T-helper 1 cell treated with Interleukin-12 subunit alpha and Interleukin-12 subunit beta and Interleukin-4 antibody, amounts not matched to agents 30 μg/mL and 1 μg/mL, for 36 hours (primary cell): Measurements from ENCODE around the gene TPI1.
"Not testable (repeated sequence)": the region's sequence is repeated elsewhere in the genome, so short reads cannot be mapped to it uniquely, and the experiment has no call there.

Experiments
- H3K27ac Mint-ChIP-seq: one replicate; pipeline ENCODE4 v1.8.0; 2021; ENCODE audit warnings: mild to moderate bottlenecking, mixed read lengths
- H3K27me3 Mint-ChIP-seq: one replicate; pipeline ENCODE4 v1.8.0; 2021; ENCODE audit warnings: low read depth, mixed read lengths
- H3K36me3 Mint-ChIP-seq: one replicate; pipeline ENCODE4 v1.8.0; 2021; ENCODE audit warnings: low read depth, mixed read lengths
- H3K4me1 Mint-ChIP-seq: one replicate; pipeline ENCODE4 v1.8.0; 2021; ENCODE audit warnings: low read depth, mixed read lengths
- H3K4me3 Mint-ChIP-seq: one replicate; pipeline ENCODE4 v1.8.0; 2021; ENCODE audit warnings: mild to moderate bottlenecking, moderate library complexity, mixed read lengths
- H3K9me3 Mint-ChIP-seq: one replicate; pipeline ENCODE4 v1.8.0; 2021; ENCODE audit warnings: mixed read lengths

Gene TPI1

DNA sequence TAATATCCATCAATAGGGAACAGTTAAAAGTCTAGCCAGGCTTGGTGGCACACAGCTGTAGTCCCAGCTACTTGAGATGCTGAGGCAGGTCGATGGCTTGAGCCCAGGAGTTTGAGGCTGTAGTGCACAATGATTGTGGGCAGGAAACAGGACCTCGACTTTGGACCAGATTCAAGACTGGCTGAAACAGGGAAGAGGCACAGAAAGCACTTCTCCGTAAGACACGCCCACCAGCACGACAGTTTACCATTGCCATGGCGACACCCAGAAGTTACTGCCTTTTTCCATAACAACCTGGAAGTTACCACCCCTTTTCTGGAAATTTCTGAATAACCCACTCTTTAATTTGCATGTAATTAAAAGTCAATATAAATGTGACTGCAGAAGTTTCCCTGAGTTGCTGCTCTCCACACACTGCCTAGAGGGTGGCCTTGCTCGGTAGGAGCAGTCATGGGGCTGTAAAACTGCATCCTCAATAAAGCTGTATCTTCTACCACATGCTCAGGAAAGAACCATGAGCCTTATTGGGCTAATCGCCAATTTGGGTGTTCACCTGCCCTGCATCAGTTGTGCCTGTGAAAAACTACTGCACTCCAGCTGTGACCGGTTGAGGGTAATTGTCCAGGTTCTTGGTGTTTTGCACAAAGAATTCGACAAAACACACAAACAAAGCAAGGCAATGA is 32.6 kb downstream of the TPI1 start:
- H3K36me3 Mint-ChIP-seq: no peaks in the 10 kb centered on the region
- H3K27me3 Mint-ChIP-seq: no peaks in the 10 kb centered on the region
- peaks cover 4% of the 10 kb centered on the region for H3K4me1 Mint-ChIP-seq
- no peak overlapping the region for H3K27ac Mint-ChIP-seq
- no peak overlapping the region for H3K4me3 Mint-ChIP-seq
- no peaks in the 10 kb centered on the region for H3K9me3 Mint-ChIP-seq

GRCh38 chr12:6902448-6902847 is 35.1 kb downstream of the TPI1 start:
- Mint-ChIP-seq H3K36me3 (no peaks in the 10 kb centered on the region), H3K27me3 (no peaks in the 10 kb centered on the region), H3K9me3 (no peaks in the 10 kb centered on the region), H3K4me3 (no peak overlapping the region), H3K27ac (no peak overlapping the region), H3K4me1 (peaks cover 4% of the 10 kb centered on the region)

DNA sequence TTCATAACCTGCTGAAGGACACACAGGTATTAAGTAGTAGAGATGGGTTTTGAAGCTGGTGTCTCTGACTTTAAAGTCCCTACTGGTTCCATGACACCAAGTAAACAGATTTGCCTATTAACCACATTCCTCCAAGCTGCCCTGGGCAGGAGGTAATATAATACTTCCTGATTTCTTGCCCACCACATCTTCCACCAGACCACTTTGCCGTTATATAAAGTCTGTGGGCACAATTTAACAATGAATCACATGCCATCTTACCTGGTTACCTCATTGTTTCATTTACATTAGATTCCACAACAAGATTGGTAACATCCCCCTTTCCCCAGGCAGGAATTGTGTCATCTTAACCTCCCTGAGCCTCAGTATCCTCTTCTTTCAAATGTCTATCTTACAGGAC is 36.4 kb downstream of the TPI1 start:
- H3K27me3 Mint-ChIP-seq: no peaks in the 10 kb centered on the region
- H3K4me1 Mint-ChIP-seq: peaks cover 4% of the 10 kb centered on the region
- no peak overlapping the region for H3K4me3 Mint-ChIP-seq
- H3K27ac Mint-ChIP-seq: peak overlapping the region; percentile 8
- no peaks in the 10 kb centered on the region for H3K9me3 Mint-ChIP-seq
- no peaks in the 10 kb centered on the region for H3K36me3 Mint-ChIP-seq

DNA sequence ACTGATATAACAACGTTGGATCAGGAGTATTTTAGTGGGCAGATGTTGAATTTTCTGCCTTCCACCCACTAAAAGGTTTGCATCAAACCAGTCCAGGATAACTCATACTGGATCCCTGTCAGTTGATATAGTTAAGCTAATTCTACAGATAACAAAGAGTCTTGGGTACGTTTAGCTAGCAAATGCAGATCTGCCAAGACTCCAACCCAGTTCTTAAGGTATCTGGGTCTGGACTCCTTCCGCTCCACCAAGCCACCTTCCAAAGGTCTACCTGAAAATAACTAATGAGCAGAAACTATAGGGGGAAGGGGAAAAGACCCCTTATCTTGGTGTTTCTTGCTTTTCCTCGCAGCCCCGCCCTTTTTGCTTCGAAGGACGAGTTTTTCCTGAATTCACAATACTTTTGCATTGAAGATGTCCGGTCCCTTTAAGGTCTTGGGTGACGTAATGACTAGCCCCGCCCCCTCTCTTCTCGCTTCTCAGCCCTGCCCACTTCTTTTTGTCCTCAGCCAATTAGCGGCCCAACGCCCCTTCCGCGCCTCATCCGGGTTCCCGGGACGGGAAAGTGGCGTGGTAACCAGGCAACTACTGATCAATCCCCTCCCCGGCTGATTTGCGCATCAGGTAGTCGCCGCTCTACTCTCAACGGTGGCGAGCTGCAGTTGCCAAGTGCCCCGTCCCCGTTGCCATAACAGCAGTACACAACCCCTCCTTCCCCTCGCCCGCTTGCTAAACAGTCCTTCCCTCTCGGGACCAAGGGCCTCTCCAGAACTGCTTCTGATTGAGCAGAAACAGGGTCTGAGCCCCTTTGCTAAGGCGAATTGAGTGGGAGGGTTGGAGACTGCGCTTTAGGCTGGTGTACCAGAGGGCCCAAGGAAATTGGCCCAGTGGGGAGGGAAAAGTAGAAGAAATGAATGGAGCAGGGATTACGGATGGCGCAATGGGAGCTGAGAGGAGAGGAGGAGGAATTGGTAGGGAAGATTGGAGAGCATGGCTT is 37.2 kb downstream of the TPI1 start, which contains the start of gene LRRC23:
Gene LRRC23, plus strand, starts transcription at position 543 of the 997 bp plus-strand sequence. CDS start 812 bp downstream, outside the sequence.
- peak within 1 kb of the TSS; percentile 8 for H3K27ac Mint-ChIP-seq
- H3K9me3 Mint-ChIP-seq: no peaks in the 10 kb centered on the region

DNA sequence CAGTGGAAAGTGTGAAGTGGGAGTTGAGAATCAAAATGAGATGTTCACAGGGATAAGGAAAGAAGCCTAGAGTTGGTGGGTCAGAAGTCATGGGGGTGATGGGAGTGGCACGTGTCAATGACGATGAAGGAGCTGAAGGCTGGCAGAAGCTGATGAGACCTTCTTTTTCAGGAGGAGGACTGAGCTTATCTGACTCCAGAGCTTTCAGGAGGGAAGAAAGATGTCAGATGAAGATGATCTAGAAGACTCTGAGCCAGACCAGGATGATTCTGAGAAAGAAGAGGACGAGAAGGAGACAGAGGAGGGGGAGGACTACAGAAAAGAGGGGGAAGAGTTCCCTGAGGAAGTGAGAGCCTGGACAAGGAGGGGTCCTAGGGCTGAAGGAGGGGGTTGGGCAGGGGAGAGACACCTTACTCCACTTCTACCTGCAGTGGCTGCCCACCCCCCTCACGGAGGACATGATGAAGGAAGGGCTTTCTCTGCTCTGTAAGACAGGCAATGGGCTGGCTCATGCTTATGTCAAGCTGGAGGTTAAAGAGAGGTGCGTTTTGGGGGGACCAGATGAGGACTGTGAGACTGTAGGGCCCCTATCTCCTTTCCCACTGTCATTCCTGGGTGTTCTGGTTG is 38.2 kb downstream of the TPI1 start:
- H3K27ac Mint-ChIP-seq: no peak overlapping the region
- H3K36me3 Mint-ChIP-seq: no peaks in the 10 kb centered on the region
- H3K4me3 Mint-ChIP-seq: no peak overlapping the region
- peaks cover 4% of the 10 kb centered on the region for H3K4me1 Mint-ChIP-seq
- H3K9me3 Mint-ChIP-seq: no peaks in the 10 kb centered on the region
- no peaks in the 10 kb centered on the region for H3K27me3 Mint-ChIP-seq

More for the DNA sequence above, 37.2 kb downstream of the TPI1 start, which contains the start of gene LRRC23:
- Mint-ChIP-seq H3K4me1 (peaks cover 4% of the 10 kb centered on the region), H3K4me3 (no peak within 1 kb of the TSS), H3K27me3 (no peaks in the 10 kb centered on the region), H3K36me3 (no peaks in the 10 kb centered on the region)

DNA sequence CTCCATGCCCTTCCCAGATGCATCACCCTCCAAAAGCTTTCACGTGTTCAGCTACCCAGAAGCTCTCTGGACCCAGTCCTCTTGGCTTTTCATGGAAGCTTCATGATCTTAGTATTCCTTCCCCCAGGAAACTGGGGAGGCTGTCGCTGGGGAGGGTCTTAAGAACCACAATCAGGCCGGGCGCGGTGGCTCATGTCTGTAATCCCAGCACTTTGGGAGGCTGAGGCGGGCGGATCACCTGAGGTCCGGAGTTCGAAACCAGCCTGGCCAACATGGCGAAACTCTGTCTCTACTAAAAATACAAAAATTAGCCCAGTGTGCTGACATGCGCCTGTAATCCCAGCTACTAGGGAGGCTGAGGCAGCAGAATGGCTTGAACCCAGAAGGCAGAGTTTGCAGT is 40.8 kb downstream of the TPI1 start:
- H3K27ac Mint-ChIP-seq, H3K9me3 Mint-ChIP-seq, H3K4me3 Mint-ChIP-seq: not testable (repeated sequence)

DNA sequence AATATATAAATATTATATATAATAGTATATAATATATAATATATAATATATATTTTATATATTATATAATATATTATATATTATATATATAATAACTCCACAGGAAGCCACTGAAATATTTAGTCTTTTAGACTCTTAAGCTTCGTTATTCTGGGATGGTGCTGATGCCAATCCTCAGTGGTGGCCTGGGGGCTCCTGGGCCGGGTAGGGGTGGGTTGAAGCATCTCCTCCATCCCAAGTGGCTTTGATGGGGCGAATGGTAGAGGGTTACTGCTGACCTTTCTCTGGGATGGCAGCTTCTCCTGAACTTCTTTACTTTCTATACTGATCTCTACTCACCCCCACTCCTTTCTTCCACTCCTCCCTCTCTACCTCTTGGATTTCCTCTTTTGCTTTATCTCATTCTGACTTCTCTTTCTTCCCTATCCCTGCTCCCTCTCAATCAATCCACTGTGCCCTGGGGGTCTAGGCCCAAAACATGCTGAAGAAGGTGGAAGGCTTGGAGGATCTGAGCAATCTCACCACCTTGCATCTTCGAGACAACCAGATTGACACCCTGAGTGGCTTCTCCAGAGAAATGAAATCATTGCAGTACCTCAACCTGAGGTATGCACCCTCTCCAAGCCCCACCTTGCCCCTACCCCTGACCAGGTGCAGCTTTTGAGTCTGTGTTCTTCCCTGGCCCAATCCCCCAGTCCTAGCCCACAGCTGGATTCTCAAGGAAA is 42.3 kb downstream of the TPI1 start:
- H3K27ac Mint-ChIP-seq: no peak overlapping the region
- H3K4me3 Mint-ChIP-seq: no peak overlapping the region
- no peaks in the 10 kb centered on the region for H3K36me3 Mint-ChIP-seq
- no peaks in the 10 kb centered on the region for H3K9me3 Mint-ChIP-seq
- H3K4me1 Mint-ChIP-seq: peaks cover 8% of the 10 kb centered on the region
- no peaks in the 10 kb centered on the region for H3K27me3 Mint-ChIP-seq

More for the DNA sequence above, 40.8 kb downstream of the TPI1 start:
- H3K4me1 Mint-ChIP-seq, H3K27me3 Mint-ChIP-seq, H3K36me3 Mint-ChIP-seq: not testable (repeated sequence)

DNA sequence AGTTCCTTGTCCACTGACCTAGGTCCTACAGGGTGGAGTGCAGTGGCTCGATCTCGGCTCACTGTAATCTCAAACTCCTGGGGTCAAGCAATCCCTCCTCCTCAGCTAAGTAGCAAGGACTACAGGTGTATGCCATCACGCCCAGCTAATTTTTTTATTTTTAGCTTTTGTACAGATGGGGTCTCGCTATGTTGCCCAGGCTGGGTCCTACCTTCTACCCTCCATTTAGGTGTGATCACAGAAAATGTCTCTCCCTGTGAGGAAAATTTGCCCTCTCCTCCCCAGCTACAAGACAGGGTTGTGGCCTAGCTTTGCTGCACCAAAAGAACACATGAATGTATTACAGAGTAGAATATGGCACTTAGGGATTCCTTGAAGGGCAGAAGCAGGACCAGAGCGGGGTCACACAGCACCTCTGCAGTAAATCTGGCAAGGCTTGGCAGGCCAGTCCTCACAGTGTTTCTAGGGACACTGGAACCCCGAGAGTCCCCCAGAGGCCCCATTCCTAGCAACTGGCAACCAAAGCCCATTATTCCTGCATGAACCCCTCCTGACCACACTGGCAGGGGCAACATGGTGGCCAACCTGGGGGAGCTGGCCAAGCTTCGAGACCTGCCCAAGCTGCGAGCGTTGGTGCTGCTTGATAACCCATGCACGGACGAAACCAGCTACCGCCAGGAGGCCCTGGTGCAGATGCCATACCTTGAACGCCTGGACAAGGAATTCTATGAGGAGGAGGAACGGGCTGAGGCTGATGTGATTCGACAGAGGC is 45.0 kb downstream of the TPI1 start:
- no peak overlapping the region for H3K4me3 Mint-ChIP-seq
- no peaks in the 10 kb centered on the region for H3K9me3 Mint-ChIP-seq
- H3K36me3 Mint-ChIP-seq: peaks cover 7% of the 10 kb centered on the region
- peak overlapping the region; percentile 68 for H3K27ac Mint-ChIP-seq
- H3K27me3 Mint-ChIP-seq: no peaks in the 10 kb centered on the region
- peaks cover 29% of the 10 kb centered on the region for H3K4me1 Mint-ChIP-seq

DNA sequence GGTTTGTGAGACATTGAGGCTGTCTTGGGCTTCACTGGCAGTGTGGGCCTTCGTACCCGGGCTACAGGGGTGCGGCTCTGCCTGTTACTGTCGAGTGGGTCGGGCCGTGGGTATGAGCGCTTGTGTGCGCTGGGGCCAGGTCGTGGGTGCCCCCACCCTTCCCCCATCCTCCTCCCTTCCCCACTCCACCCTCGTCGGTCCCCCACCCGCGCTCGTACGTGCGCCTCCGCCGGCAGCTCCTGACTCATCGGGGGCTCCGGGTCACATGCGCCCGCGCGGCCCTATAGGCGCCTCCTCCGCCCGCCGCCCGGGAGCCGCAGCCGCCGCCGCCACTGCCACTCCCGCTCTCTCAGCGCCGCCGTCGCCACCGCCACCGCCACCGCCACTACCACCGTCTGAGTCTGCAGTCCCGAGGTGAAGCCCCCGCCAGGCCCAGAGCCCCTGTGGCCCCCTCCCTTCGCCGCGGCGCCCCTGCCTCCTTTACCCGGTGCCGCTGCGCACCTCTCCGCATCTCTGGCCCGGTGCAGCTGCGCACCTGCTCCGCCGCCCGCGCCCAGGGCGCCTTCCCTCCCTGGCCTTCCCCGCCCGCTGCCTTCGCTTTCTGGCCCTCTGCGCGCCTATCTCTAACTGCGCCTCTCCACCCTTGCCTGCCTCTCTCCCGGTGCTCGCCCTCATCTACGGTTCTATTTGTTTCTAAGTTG is 47.1 kb downstream of the TPI1 start, which contains the start of gene ENO2:
Gene ENO2, plus strand, starts transcription at position 335 of the 701 bp plus-strand sequence. CDS start 1,253 bp downstream, outside the sequence.
- Mint-ChIP-seq H3K4me1 (peaks cover 35% of the 10 kb centered on the region), H3K9me3 (no peaks in the 10 kb centered on the region), H3K27me3 (no peaks in the 10 kb centered on the region), H3K36me3 (peaks cover 16% of the 10 kb centered on the region), H3K4me3 (peak within 1 kb of the TSS; percentile 99), H3K27ac (peak within 1 kb of the TSS; percentile 93)

DNA sequence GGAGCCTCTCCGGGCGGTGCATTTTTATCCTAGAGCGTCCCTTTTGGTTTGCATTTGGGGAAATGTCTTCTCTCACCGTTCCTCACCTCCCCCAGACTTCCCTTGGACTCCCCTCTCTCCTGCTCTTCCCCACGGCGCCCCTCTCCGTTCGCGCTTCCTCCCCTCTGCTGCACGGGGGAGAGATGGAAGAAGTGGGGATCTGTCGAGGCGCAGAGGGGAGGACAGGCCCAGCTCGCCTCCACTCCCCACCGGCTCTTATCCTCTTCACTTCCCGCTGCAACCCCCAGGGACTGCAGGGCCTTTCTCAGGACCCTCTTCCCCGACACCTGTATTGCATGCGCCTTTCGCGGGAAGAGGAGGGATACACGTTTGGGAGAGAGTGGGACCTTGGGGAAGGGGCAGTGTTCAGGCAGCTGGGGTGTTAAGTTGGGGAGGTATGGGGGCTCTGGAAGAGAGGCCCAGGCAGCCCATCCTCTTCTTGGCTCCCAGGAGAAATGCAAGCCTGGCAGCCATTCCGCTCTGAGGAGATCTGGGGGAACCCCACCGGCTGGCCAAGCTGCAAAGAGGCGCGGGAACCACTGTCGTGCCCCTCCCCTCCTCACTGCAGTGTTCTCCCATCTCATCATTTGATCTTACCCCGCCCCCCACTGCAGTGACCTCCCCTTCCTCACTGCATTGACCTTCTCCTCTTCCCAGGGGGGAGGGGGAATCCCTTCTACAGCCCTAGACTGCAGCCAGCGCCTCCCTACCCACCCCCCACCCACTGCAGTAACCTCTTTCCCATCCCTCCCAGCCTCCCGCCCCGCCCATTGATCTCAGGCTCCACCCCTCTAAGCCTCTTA is 47.8 kb downstream of the TPI1 start:
- Mint-ChIP-seq H3K27me3 (no peaks in the 10 kb centered on the region), H3K9me3 (no peaks in the 10 kb centered on the region), H3K4me3 (peak overlapping the region; percentile 99), H3K36me3 (peaks cover 24% of the 10 kb centered on the region), H3K4me1 (peaks cover 41% of the 10 kb centered on the region), H3K27ac (peak overlapping the region; percentile 93)

DNA sequence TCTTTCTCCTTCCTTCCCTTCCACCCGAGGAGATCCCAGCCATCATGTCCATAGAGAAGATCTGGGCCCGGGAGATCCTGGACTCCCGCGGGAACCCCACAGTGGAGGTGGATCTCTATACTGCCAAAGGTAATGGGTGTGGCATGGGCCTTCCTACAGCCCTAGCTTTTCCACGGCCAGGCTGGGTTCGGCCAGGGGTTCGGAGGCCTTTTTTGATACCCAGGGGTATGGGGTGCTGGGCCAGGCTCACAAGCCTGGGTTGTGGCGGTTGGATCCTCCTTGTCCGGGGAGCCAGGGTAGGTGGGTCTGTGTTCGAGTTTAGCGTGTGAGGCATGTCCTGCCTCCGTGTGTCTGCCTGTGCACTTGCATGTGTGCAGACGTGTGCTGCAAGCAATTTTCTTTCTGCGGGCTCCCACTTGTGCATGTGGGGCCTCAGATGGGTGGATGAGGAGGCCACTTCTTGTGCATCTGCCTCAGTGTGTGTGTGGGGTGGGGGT is 48.5 kb downstream of the TPI1 start:
- Mint-ChIP-seq H3K4me3 (peak overlapping the region; percentile 99), H3K36me3 (peaks cover 24% of the 10 kb centered on the region), H3K4me1 (peaks cover 41% of the 10 kb centered on the region), H3K9me3 (no peaks in the 10 kb centered on the region), H3K27ac (peak overlapping the region; percentile 55), H3K27me3 (no peaks in the 10 kb centered on the region)
